NCI-H510A (cell line): ENCODE data around the gene ZNF765.
"Not testable (repeated sequence)": the region's sequence is repeated elsewhere in the genome, so short reads cannot be mapped to it uniquely, and the experiment has no call there.

Experiments used
- DNase-seq: peaks from one replicate; lab custom pipeline; 2025; lab: John Stamatoyannopoulos, UW

Gene ZNF765

DNA sequence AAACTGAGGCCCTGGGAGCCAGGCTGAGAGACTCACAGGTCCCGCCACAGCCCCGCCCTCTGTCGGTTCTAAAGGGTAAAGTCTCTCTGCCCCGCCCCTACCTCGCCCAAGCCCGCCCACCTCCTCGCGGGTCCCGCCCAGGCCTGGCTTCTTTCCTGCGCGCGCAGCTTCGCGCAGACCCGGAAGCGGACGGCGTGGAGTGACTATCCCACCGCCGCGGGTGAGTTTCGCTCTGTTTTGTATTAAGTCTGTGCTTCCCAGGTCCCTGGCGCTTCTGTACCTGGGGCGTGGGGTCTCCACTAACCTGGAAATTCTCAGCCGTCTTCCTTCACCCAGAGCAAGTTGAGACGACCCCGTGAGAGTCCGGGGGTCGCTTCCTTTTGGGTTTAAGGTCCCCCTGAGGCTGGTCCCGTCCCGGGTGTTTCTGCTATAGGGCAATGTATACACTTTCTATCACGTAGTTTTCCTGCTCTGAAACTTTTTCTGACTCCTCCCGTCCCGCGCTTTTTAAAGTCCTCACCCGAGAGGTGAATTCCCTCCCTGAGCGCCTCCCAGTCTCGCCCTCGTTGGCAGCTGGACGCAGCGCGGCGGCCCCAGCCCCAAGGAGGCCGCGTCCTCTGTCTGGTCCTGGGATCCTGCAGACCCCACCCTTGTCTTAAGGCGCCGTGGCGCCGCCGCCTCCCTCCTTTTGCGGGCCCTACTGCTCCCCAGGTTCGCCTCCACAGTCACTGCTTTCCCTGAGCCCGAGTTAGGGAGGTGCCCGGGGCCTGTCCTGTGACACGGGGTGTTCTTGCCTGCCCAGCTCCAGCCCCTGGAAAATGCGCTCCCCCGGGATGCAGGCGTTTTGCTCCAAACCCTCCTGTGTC is at the start of gene ZNF765:
TSS of gene ZNF765 (plus strand) at position 176 of the 866 bp plus-strand sequence. CDS start 2,867 bp downstream, outside the sequence.
- DNase-seq = peak; percentile 68

DNA sequence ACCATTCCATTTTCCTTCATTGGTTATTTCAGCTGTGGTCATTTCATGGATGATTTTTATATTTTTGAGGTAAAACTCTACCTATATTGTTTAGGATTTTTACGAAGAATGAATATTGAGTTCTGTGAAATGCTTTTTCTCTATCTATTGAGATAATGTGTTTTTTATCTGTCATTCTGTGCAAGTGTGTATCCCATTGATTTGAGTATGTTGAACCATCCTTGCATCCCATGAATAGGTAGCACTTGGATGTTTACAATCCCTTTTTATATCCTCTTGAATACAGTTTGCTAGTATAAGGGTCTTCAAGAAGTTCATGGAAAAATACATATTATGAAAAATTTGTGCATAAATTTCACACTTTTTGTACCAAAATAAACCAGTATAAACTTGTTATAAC is 39.2 kb upstream of the ZNF765 start:
- DNase-seq = no peak

DNA sequence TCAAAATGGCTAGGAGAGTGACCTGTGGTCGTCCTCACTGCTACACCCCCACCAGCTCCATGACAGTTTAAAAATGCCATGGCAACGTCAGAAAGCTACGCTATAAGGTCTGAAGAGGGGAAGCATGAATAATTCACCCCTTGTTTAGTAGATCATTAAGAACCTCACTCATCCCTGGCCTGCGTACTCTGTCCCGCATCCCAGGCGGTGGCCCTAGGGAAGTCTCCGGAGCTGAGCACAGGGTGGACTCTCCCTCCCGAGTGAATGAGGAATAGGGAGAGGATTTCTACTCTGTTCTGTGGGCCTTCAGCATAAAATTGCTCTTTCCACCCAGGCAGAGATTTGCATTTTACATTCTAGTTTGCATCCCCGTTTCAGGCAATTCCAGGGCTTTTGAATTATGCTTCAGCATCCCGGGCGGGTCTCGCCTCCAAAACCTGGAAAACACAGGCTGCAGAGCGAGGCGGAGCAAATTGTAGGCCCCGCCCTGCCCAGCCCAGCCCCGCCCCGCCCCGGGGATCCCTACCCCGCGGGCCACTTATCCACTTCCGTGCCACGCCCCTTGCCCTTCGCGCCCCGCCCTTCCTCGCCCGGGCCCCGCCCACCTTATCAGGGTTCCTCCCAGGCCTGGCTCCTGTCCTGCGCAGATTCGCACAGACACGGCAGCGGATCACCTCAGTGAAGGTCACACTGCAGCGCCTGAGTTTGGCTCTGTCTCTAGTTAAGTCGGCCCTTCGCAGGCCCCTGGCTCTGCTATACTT is 36.9 kb upstream of the ZNF765 start:
- no peak for DNase-seq

DNA sequence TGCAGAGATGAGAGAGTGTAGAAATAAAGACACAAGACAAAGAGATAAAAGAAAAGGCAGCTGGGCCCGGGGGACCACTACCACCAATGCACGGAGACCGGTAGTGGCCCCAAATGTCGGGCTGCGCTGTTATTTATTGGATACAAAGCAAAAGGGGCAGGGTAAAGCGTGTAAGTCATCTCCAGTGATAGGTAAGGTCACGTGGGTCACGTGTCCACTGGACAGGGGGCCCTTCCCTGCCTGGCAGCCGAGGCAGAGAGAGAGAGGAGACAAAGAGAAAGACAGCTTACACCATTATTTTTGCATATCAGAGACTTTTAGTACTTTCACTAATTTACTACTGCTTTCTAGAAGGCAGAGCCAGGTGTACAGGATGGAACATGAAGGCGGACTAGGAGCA is 34.9 kb upstream of the ZNF765 start:
- not testable (repeated sequence) for DNase-seq

DNA sequence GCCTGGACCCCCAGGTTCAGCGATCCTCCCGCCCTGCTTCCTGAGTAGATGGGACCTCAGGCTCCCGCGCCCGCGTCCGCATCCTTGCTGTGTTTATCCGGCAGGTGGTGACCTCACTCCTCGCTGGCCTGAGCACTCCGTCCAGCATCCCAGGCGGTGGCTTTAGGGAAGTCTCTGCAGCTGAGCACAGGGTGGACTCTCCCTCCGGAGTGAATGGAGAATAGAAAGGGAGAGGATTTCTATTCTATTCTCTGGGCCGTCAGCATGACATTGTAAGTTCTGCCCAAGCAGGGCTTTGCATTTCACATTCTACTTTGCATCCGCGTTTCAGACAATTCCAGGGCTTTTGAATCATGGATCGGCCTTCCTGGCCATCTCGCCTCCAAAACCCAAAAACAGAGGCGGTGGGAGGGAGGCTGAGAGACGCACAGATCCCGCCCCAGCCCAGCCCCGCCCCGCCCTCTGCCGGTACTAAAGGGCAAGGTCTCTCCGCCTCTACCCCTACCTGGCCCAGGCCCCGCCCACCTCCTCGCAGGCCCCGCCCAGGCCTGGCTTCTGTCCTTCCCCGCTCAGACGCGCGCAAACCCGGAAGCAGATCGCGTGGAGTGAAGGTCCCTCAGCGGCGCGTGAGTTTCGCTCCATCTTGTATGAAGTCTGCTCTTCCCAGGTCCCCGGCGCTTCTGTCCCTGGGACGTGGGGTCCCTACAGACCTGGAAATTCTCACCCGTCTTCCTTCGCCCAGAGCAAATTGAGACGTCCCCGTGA is 29.6 kb upstream of the ZNF765 start, which contains the start of gene ZNF525:
TSS of gene ZNF525 (plus strand) at position 572 of the 765 bp plus-strand sequence. CDS start 6,577 bp downstream, outside the sequence.
- DNase-seq = peak; percentile 67

DNA sequence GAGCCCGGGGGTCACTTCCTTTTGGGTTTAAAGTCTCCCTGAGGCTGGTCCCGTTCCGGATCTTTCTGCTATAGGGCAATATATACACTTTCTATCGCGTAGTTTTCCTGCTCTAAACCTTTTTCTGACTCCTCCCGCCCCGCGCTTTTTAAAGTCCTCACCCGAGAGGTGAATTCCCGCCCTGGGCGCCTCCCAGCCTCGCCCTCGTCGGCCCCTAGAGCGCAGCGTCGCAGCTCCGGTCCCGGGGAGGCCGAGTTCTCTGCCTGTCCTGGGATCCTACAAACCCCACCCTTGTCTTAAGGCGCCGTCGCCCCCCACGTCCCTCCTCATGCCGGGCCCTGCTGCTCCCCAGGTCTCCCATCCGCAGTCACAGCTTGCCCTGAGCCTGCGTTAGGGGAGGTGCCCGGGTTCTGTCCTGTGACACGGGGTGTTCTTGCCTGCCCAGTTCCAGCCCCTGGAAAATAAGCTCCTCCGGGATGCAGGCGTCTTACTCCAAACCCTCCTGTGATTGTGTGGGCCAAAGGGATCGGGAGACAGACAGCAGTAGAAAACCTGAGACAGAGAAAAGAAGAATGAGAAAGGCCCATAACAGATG is 29.0 kb upstream of the ZNF765 start:
- DNase-seq = no peak

DNA sequence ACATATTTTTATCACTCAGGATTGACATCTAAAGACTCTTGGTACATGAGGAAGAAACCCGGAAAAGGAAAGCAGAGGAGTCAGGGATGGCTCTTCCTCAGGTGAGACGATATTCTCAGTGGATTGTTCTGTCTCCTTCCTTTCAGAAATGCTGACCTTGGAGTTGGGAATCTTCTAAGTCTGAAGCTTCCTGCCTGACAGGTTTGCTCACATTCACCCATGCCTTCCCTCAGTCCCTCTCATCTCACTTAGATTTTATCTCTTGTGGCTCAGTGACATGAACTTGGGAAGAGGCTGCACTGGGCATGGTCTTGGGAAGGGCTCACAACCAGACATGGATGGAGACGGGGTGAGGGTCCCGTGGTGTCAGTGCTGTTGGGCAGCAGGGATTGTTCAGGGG is 22.8 kb upstream of the ZNF765 start:
- DNase-seq = no peak

DNA sequence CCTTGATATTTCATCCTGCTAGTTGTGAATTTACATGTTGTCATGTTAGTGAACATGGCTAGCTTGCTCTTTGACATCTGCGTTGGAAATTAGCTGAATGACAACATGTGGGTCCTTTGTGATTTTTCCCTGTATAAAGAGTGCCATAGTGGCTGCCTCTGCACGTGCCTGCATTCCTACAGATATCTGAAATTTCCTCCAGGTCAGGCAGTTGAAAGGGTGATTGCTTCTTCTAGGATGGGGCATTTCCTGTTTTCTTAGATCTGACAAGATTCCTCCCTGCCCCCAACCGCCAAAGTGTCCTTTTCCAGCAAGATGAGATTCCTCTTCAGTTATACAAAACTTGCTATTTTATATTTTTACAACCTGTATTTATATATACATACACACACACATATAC is 20.7 kb upstream of the ZNF765 start:
- no peak for DNase-seq

DNA sequence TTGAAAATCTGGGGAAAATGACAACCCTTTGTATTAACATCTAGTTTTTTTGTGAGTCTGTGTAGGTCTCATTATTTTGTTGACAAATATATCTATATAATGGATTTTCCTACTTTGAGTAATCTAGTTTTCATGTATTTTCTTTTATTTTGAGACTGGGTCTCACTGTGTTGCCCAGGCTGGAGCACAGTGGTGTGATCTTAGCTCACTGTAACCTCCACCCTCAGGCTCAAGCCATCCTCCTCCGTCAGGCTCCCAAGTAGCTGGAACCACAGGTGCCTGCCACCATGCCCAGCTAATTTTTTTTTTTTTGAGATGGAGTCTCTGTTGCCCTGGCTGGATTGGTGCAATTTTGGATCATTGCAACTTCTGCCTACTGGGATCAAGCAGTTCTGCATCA is 20.2 kb upstream of the ZNF765 start:
- no peak for DNase-seq

DNA sequence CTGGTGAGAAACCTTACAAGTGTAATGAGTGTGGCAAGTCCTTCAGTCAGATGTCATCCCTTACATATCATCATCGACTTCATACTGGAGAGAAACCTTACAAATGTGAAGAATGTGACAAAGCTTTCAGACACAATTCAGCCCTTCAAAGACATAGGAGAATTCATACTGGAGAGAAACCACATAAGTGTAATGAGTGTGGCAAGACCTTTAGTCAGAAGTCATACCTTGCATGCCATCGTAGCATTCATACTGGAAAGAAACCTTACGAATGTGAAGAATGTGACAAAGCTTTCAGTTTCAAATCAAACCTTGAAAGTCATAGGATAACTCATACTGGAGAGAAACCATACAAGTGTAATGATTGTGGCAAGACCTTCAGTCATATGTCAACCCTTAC is 13.6 kb upstream of the ZNF765 start:
- no peak for DNase-seq

DNA sequence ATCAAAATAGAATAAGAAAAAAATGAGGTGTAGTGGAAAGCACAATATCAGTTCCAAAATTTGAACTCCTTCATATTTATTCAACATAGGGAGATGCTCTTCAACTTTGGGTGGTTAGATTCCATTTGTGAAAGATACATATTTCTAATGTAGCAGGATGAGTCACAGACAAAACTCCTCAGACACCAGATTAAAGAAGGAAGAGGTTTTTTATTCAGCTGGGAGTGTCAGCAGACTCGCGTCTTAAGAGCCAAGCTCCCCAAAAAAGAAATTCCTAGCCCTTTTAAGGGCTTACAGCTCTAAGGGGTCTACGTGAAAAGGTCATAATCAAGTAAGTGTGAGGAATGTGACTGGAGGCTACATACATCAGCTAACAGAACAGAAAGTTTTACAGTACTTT is 6.8 kb upstream of the ZNF765 start:
- no peak for DNase-seq

DNA sequence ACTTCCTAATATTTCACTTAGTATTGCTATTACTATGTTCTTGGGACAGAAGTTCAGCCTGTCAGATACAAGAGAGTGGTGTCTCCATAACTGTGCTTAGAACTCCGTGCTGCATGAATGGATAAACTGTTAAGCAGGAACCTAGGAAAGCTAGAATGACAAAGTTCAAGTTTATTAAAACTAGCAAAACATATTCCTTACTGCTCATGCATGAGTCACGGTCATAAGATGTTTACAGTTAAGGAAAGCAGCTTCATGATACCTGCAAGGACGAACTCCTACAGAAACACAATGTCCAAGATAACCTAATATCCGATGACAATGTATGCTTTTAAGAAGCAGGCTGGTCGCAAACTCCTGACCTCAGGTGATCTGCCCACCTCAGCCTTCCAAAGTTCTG is 6.0 kb upstream of the ZNF765 start:
- no peak for DNase-seq

DNA sequence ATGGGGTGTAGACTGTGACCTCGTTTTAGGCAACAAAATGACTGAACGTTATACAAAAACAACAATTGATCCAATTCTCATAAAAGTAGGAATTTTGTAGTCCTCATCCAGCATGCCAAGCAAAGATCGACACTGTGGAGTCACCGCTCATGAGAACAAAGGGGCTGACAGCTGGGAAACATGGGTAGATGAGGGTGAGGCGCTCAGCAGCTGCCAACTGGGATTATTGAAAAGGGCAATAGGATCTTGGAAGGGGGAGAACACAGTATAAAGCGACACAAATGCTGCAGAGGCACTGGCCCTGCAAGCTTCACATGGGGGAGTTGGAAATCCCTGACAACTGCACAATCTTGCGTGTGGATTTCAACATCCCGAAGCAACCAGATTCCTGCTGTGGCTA is 5.4 kb upstream of the ZNF765 start:
- DNase-seq = no peak

DNA sequence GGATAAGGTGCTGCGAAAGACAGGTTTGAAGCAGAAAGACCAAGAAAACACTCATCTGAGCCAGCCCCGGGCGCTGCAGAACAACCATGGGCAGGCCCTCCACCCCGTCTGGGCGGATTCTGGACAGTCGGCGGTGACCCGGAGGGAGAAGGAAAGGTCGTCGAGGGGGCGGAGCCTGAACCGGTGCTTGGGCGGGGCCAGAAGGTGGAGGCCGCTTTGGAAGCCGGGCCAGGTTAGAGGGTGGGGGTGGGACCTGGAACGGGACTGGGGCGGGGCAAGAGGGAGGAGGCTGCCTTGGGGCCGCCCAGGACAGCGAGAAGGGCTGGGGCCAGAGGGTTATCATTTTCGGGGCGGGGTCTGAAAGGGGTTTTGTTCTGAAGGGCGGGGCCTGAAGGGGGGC is 5.0 kb upstream of the ZNF765 start:
- DNase-seq = no peak

DNA sequence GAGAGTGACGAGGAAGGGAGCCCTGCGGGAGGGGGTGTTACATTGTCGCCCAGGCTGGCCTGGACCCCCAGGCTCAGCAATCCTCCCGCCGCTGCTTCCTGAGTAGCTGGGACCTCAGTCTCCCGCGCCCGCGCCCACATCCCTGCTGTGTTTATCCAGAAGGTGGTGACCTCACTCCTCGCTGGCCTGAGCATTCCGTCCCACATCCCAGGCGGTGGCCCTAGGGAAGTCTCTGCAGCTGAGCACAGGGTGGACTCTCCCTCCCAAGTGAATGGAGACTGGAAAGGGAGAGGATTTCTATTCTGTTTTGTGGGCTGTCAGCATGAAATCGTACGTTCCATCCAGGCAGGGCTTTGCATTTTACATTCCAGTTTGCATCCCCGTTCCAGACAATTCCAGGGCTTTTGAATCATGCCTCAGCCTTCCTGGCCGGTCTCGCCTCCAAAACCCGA is 401 bp upstream of the ZNF765 start:
- DNase-seq = no peak

DNA sequence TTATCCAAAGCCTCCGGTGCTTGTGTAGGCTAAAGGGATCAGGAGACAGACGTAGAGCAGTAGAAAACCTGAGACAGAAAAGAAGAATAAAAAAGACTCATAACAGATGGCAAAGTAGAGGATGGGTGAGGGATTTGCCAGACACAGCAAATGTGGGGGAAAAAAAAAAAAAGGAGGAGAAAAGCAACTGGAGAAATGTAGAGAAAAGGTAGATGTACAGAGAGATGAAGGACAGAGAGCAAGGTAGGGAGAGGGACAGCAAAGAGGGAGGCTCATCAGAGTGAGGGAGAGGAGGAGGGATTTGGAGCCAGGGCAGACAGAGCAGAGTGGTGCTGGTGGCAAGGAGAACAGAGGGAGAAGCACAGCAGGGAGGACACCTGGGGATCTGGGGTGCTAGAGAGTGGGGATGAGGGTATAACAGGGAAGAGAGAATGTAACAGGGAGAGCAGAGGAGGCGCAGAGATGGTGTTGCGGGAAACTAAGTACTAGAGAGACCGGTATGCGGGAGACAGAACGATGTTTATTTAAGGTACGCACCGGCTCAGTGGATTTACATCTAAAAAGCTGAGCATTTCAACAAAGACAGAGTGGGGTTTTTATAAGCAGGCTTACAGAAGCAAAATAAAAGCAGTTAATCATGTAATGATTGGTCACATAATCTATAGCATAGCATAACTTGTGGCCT is 1.0 kb downstream of the ZNF765 start:
- not testable (repeated sequence) for DNase-seq

DNA sequence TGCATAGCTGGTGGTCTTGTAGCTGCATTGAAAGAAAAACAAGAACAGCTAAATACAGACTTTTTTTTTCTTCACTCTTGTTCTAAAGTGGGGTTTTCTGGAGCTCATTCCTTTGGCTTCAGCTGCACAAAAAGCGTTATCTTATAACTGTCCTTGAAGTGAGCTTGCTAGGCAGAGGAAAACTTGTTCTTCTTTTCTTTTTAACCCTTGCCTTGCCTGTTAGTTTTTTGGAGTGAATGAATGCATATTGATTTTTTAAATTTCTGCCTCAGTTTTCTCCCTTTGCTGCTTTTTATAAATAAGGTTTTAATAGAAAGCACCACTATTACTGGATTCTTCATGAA is 1.5 kb downstream of the ZNF765 start:
- DNase-seq = no peak

DNA sequence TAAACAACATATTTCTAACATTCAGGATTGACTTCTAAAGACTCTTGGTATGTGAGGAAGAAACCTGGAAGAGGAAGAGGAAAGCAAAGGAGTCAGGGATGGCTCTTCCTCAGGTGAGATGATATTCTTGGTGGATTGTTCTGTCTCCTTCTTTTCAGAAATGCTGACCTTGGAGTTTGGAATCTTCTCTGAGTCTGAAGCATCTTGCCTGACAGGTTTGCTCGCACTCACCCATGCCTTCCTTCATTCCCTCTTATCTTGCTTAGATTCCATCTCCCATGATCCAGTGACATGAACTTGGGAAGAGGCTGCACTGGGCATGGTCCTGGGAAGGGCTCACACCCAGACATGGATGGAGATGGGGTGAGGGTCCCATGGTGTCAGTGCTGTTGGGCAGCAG is 3.0 kb downstream of the ZNF765 start:
- not testable (repeated sequence) for DNase-seq

DNA sequence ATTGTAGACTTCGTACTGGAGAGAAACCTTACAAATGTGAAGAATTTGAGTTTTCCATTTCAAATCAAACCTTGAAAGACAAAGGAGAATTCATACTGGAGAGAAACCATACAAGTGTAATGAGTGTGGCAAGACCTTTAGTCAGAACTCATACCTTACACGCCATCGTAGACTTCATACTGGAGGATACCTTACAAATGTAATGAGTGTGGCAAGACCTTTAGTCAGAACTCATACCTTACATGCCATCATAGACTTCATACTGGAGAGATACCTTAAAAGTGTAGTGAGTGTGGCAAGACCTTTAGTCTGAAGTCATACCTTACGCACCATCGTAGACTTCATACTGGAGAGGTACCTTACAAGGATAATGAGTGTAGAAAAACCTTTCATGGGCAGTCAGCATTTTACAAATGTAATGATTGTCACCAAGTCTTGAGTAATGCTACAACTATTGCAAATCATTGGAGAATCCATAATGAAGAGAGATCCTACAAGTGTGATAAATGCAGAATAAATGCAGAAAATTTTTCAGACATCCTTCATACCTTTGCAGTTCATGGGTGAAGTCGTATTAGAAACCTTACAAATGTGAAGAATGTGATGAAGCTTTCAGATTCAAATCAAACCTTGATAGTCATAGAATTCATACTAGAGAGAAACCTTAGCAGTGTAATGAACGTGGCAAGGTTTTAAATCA is 14.7 kb downstream of the ZNF765 start:
- no peak for DNase-seq

DNA sequence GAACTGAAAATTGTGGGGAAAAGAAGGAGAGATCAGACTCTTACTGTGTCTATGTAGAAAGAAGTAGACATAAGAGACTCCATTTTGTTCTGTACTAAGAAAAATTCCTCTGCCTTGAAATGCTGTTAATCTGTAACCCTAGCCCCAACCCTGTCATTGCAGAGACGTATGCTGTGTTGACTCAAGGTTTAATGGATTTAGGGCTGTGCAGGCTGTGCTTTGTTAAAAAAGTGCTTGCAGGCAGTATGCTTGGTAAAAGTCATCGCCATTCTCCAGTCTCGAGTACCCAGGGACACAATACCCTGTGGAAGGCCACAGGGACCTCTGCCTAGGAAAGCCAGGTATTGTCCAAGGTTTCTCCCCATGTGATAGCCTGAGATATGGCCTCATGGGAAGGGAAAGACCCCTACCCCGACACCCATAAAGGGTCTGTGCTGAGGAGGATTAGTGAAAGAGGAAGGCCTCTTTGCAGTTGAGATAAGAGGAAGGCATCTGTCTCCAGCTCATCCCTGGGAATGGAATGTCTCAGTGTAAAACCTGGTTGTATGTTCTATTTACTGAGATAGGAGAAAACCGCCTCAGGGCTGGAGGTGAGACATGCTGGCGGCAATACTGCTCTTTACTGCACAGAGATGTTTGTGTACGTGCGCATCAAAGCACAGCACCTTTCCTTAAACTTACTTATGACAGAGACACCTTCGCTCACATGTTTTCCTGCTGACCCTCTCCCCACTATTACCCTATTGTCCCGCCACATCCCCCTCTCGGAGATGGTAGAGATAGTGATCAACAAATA is 25.8 kb downstream of the ZNF765 start:
- not testable (repeated sequence) for DNase-seq
